K562 (cell line): Measurements from ENCODE around the gene FOXS1. TPM values are rescaled to one million over a fixed set of nuclear protein-coding genes. Genes with fewer than 3 reads are reported as not detected.

Experiments
- CAMTA2 ChIP-seq: fragments of 250-450 bp; sonication (Bioruptor Pico); conservative IDR thresholded peaks from 2 replicates; pipeline ENCODE4 v1.5.1; 2022
- ETV5 ChIP-seq: sonication (generic); formaldehyde crosslinking; IDR thresholded peaks from 2 replicates; pipeline ENCODE4 v1.4.0; 2020; ENCODE audit warnings: low read depth, mild to moderate bottlenecking, missing genetic modification reagents
- WHSC1 ChIP-seq: IDR thresholded peaks from one replicate; pipeline ENCODE4 v1.6.1; 2012; ENCODE audit warnings: low read length, control low read depth, inconsistent platforms
- ZNF224 ChIP-seq: sonication (generic); formaldehyde crosslinking; IDR thresholded peaks from 2 replicates; pipeline ENCODE4 v1.8.0; 2022; ENCODE audit warnings: mild to moderate bottlenecking, missing genetic modification reagents
- ZNF76 ChIP-seq: fragments of 250-450 bp; sonication (Bioruptor Pico); IDR thresholded peaks from 2 replicates; pipeline ENCODE4 v1.4.0; 2020; ENCODE audit warnings: mild to moderate bottlenecking, moderate library complexity, borderline replicate concordance
- polyA plus RNA-seq, 8 experiments: library from polyadenylated mRNA; depleted of rRNA in 4 of 8; stranded (reverse) in 5 of 8; unstranded in 3 of 8; fragments of >200 nt; fragmentation: Nextera tagmentation in 2 of 8; fragmentation: Illumina TruSeq in 1 of 8; extraction: Ambion mirVana in 2 of 8; extraction: Trizol in 1 of 8; gene quantifications; 2 replicates each; pipeline versions ENCODE4 v1.2.1 to v1.2.3, GENCODE V29; 2011 to 2014; ENCODE audit warnings: inconsistent platforms in 1 of 8, missing spikeins in 1 of 8
- total RNA-seq, 7 experiments: library from RNA; depleted of rRNA in 6 of 7; stranded (reverse); fragments of >200 nt in 6 of 7; fragmentation: Illumina TruSeq in 2 of 7; extraction: Trizol in 2 of 7; gene quantifications; 2 replicates each; pipeline versions ENCODE4 v1.2.1 to v1.2.3, GENCODE V29; 2011 to 2021; ENCODE audit warnings: low replicate concordance in 1 of 7
- TF ChIP-seq, protein P1 (sequence below), 2 experiments: IDR thresholded peaks; 2 replicates each; pipeline ENCODE4 v1.6.1; 2011; ENCODE audit warnings: borderline replicate concordance in 1 of 2, control low read depth in 1 of 2, low read depth in 1 of 2, low read length in 1 of 2, mild to moderate bottlenecking in 1 of 2, mixed read lengths in 1 of 2, moderate library complexity in 1 of 2; ENCODE audit not compliant: insufficient read depth in 1 of 2, insufficient read length in 1 of 2, poor library complexity in 1 of 2, severe bottlenecking in 1 of 2; ENCODE audit errors: extremely low read depth in 1 of 2
- TF ChIP-seq, protein P2 (sequence below): sonication (generic); formaldehyde crosslinking; IDR thresholded peaks from 2 replicates; pipeline ENCODE4 v1.8.0; 2023; ENCODE audit warnings: missing genetic modification reagents, mild to moderate bottlenecking, borderline replicate concordance
- TF ChIP-seq, protein P3 (sequence below): fragments of 250-450 bp; sonication (Bioruptor Pico); IDR thresholded peaks from 2 replicates; pipeline ENCODE4 v1.5.0; 2021; ENCODE audit warnings: mild to moderate bottlenecking, borderline replicate concordance
- TF ChIP-seq, protein P4 (sequence below): sonication (generic); formaldehyde crosslinking; IDR thresholded peaks from 2 replicates; pipeline ENCODE4 v1.8.0; 2023; ENCODE audit warnings: mild to moderate bottlenecking, missing genetic modification reagents
- TF ChIP-seq, protein P5 (sequence below): fragments of 450-650 bp; IDR thresholded peaks from 2 replicates; pipeline ENCODE4 v1.6.1; 2016; ENCODE audit warnings: borderline replicate concordance
- TF ChIP-seq, protein P6 (sequence below), 2 experiments: fragments of 450-650 bp in 1 of 2; sonication (generic) in 1 of 2; formaldehyde crosslinking; conservative IDR thresholded peaks; 2 replicates each; pipeline versions ENCODE4 v1.4.0 to v1.8.1; 2020 to 2022; ENCODE audit warnings: mild to moderate bottlenecking in 1 of 2, missing genetic modification reagents in 1 of 2

Gene FOXS1
- total and polyA plus RNA-seq, 9 of the 15 experiments (the other 6 are each of a cell fraction or from before 2014, with no cell fraction given) = not detected

DNA sequence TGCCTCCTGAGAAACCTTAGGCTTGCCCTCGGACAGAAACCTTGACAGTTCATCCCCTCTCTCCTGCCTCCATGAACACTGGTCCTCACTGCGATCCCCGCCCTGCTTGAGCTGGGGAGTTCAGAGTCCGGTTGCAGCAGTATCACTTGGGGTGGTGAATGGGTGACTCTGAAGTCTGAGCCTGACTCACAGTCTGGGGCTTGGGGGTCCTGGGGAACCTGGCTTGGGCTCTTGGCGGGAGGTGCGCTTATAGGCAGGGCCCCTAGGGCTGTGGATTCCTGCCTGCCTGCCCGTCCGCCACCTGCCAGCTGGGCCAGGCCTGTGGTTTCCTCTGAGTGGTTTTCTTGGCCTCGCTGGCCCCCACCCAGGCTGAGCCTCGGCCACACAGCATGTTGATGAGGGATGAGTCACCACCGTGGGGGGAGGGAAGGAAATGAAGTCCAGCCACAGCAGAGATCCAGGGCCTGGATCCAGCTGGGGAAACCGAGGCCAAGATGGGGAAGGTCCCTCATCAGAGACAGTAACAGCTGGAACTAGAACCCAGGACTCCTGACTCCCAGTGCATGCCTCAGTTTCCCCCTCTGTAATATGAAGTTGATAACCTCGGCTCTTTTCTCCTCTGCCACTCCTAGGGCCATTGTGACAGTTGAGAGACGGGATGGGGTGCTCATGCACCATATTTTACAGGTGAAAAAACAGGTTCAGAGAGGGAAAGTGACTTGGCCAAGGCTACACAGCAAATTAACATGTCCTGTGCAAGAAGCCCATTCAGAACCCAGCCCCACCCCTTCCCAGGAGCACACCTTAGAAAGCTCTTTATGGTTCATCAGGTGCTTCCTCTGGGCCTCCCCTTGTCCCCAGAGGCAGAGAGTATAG, 9.2 kb downstream of the FOXS1 start (continued):
- TF ChIP-seq, protein P1, sequence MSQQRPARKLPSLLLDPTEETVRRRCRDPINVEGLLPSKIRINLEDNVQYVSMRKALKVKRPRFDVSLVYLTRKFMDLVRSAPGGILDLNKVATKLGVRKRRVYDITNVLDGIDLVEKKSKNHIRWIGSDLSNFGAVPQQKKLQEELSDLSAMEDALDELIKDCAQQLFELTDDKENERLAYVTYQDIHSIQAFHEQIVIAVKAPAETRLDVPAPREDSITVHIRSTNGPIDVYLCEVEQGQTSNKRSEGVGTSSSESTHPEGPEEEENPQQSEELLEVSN (IDR thresholded peaks at IDR 0.05; ENCODE audit: borderline replicate concordance in 1 of 2, extremely low read depth in 1 of 2, insufficient read depth in 1 of 2, insufficient read length in 1 of 2, low read depth in 1 of 2, low read length in 1 of 2, poor library complexity in 1 of 2, severe bottlenecking in 1 of 2) = peak; percentile 18 to 67
- TF ChIP-seq, protein P2, sequence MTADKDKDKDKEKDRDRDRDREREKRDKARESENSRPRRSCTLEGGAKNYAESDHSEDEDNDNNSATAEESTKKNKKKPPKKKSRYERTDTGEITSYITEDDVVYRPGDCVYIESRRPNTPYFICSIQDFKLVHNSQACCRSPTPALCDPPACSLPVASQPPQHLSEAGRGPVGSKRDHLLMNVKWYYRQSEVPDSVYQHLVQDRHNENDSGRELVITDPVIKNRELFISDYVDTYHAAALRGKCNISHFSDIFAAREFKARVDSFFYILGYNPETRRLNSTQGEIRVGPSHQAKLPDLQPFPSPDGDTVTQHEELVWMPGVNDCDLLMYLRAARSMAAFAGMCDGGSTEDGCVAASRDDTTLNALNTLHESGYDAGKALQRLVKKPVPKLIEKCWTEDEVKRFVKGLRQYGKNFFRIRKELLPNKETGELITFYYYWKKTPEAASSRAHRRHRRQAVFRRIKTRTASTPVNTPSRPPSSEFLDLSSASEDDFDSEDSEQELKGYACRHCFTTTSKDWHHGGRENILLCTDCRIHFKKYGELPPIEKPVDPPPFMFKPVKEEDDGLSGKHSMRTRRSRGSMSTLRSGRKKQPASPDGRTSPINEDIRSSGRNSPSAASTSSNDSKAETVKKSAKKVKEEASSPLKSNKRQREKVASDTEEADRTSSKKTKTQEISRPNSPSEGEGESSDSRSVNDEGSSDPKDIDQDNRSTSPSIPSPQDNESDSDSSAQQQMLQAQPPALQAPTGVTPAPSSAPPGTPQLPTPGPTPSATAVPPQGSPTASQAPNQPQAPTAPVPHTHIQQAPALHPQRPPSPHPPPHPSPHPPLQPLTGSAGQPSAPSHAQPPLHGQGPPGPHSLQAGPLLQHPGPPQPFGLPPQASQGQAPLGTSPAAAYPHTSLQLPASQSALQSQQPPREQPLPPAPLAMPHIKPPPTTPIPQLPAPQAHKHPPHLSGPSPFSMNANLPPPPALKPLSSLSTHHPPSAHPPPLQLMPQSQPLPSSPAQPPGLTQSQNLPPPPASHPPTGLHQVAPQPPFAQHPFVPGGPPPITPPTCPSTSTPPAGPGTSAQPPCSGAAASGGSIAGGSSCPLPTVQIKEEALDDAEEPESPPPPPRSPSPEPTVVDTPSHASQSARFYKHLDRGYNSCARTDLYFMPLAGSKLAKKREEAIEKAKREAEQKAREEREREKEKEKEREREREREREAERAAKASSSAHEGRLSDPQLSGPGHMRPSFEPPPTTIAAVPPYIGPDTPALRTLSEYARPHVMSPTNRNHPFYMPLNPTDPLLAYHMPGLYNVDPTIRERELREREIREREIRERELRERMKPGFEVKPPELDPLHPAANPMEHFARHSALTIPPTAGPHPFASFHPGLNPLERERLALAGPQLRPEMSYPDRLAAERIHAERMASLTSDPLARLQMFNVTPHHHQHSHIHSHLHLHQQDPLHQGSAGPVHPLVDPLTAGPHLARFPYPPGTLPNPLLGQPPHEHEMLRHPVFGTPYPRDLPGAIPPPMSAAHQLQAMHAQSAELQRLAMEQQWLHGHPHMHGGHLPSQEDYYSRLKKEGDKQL (CRISPR knock-in tag) = no peak
- TF ChIP-seq CAMTA2 (CRISPR knock-in tag) (no peak), WHSC1 (no peak), ZNF76 (no peak), ZNF224 (CRISPR knock-in tag) (no peak), ETV5 (CRISPR knock-in tag) (no peak)
- TF ChIP-seq, protein P3, sequence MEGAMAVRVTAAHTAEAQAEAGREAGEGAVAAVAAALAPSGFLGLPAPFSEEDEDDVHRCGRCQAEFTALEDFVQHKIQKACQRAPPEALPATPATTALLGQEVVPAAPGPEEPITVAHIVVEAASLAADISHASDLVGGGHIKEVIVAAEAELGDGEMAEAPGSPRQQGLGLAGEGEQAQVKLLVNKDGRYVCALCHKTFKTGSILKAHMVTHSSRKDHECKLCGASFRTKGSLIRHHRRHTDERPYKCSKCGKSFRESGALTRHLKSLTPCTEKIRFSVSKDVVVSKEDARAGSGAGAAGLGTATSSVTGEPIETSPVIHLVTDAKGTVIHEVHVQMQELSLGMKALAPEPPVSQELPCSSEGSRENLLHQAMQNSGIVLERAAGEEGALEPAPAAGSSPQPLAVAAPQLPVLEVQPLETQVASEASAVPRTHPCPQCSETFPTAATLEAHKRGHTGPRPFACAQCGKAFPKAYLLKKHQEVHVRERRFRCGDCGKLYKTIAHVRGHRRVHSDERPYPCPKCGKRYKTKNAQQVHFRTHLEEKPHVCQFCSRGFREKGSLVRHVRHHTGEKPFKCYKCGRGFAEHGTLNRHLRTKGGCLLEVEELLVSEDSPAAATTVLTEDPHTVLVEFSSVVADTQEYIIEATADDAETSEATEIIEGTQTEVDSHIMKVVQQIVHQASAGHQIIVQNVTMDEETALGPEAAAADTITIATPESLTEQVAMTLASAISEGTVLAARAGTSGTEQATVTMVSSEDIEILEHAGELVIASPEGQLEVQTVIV = no peak
- TF ChIP-seq, protein P4, sequence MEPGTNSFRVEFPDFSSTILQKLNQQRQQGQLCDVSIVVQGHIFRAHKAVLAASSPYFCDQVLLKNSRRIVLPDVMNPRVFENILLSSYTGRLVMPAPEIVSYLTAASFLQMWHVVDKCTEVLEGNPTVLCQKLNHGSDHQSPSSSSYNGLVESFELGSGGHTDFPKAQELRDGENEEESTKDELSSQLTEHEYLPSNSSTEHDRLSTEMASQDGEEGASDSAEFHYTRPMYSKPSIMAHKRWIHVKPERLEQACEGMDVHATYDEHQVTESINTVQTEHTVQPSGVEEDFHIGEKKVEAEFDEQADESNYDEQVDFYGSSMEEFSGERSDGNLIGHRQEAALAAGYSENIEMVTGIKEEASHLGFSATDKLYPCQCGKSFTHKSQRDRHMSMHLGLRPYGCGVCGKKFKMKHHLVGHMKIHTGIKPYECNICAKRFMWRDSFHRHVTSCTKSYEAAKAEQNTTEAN (CRISPR knock-in tag) = 0 out of 2 replicates have a peak, but pooled peaks have one; percentile 37
- TF ChIP-seq, protein P5, sequence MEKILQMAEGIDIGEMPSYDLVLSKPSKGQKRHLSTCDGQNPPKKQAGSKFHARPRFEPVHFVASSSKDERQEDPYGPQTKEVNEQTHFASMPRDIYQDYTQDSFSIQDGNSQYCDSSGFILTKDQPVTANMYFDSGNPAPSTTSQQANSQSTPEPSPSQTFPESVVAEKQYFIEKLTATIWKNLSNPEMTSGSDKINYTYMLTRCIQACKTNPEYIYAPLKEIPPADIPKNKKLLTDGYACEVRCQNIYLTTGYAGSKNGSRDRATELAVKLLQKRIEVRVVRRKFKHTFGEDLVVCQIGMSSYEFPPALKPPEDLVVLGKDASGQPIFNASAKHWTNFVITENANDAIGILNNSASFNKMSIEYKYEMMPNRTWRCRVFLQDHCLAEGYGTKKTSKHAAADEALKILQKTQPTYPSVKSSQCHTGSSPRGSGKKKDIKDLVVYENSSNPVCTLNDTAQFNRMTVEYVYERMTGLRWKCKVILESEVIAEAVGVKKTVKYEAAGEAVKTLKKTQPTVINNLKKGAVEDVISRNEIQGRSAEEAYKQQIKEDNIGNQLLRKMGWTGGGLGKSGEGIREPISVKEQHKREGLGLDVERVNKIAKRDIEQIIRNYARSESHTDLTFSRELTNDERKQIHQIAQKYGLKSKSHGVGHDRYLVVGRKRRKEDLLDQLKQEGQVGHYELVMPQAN = no peak
- TF ChIP-seq, protein P6, sequence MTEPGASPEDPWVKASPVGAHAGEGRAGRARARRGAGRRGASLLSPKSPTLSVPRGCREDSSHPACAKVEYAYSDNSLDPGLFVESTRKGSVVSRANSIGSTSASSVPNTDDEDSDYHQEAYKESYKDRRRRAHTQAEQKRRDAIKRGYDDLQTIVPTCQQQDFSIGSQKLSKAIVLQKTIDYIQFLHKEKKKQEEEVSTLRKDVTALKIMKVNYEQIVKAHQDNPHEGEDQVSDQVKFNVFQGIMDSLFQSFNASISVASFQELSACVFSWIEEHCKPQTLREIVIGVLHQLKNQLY (CRISPR knock-in tag; conservative IDR thresholded peaks at IDR 0.05) = no peak
